Testis (tissue), 3 donors: Measurements from ENCODE around the gene ZNF79. TPM values are rescaled to one million over a fixed set of nuclear protein-coding genes. Genes with fewer than 3 reads are reported as not detected.

Experiments used
- DNase-seq: peaks from one replicate; pipeline ENCODE4 v3.0.0-alpha.2; 2019
- H3K27ac ChIP-seq, 2 donors: fragments of 200-600 bp; sonication (generic); one replicate each; pipeline ENCODE4 v1.5.1; 2019
- H3K27me3 ChIP-seq: fragments of 200-600 bp; sonication (generic); one replicate; pipeline ENCODE4 v1.5.1; 2019
- H3K36me3 ChIP-seq: fragments of 200-600 bp; sonication (generic); one replicate; pipeline ENCODE4 v1.5.1; 2017; ENCODE audit warnings: low read depth; ENCODE audit errors: missing control alignments
- H3K4me1 ChIP-seq: fragments of 200-600 bp; sonication (generic); one replicate; pipeline ENCODE4 v1.5.1; 2019
- H3K4me3 ChIP-seq, 2 donors: fragments of 200-600 bp; sonication (generic); one replicate each; pipeline ENCODE4 v1.5.1; 2017 to 2019
- H3K9me3 ChIP-seq: fragments of 200-600 bp; sonication (generic); one replicate; pipeline ENCODE4 v1.5.1; 2017
- POLR2A ChIP-seq: fragments of 450-650 bp; IDR thresholded peaks from one replicate; pipeline ENCODE4 v1.6.1; 2017; ENCODE audit warnings: antibody characterized with exemption, mild to moderate bottlenecking, moderate library complexity
- WGBS, 2 donors: methylation state at CpG; one replicate each; pipeline ENCODE4 v1.1.5; 2018; 5-methylcytosine and 5-hydroxymethylcytosine counted together
- intact Hi-C: fragments of 100-400 bp; cut with DNase I; formaldehyde crosslinking; loops from one replicate; pipeline ENCODE4 v1.15.1; 2023; ENCODE audit warnings: low total_unique reads
- polyA plus RNA-seq: library from polyadenylated mRNA; stranded (reverse); fragments of 350-450 nt; fragmentation: Illumina TruSeq; extraction: RNeasy Lipid Tissue Mini Kit (QIAGEN cat#74804); gene quantifications from one replicate; pipeline ENCODE4 v1.2.3, GENCODE V29; 2014; ENCODE audit warnings: low read depth, low replicate concordance; ENCODE audit not compliant: insufficient read depth
- small RNA-seq, 2 donors: library from RNA; depleted of rRNA; stranded (forward); fragments of <200 nt; gene quantifications; one replicate each; pipeline ENCODE3, GENCODE V24; 2016
- total RNA-seq, 2 donors: library from RNA; depleted of rRNA; stranded (reverse); fragments of >200 nt; gene quantifications; one replicate each; pipeline ENCODE4 v1.2.3, GENCODE V29; 2016
- TF ChIP-seq, protein P1 (sequence below), 3 experiments: fragments of 450-650 bp in 2 of 3; fragments of 200-600 bp in 1 of 3; sonication (generic) in 1 of 3; IDR thresholded peaks; one replicate each; pipeline ENCODE4 v1.5.1; 2016 to 2019; ENCODE audit warnings: antibody characterized with exemption in 3 of 3, mild to moderate bottlenecking in 2 of 3, moderate library complexity in 1 of 3

ZNF79 gene
- total and polyA plus RNA-seq, 3 donors from 2014 or later = 15.9 to 24.5 (median 19.5) TPM

DNA sequence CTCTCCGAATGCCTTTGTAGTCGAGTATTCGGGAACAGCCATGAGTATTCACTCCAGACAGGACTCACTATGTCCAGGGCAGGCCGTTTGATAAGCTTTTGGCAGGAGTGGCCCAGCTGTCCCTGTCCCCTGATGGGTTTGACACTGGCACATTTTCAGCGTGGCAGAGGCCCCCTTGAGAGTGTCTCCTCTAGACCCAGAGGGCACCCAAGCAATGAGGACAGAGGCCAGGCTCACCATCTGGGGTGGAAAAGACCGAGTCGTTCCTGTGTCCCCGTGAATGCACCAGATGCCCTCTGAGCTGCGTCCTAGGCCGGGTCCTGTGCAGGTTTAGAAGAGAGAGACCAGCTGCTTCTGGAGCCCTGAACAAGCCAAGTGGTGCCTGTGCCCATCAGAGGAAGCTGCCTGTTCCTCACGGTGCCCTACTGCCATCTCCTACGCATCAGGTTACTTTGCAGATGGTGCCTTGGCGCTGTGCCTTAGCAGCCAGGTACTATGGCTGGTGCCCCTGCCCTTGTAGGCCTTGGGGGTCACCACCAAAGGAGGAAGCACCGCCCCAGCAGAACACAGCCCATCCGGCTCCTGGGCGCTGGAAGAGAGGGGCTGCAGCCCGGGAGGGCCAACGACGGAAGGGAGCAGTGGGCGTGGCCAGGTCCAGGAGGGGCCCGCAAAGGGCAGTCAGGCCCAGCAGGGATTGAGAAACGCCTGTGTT lies 69.6 kb downstream of the ZNF79 start:
- no peaks in the 10 kb centered on the region for H3K9me3 ChIP-seq
- no peak for TF ChIP-seq POLR2A
- TF ChIP-seq, protein P1, sequence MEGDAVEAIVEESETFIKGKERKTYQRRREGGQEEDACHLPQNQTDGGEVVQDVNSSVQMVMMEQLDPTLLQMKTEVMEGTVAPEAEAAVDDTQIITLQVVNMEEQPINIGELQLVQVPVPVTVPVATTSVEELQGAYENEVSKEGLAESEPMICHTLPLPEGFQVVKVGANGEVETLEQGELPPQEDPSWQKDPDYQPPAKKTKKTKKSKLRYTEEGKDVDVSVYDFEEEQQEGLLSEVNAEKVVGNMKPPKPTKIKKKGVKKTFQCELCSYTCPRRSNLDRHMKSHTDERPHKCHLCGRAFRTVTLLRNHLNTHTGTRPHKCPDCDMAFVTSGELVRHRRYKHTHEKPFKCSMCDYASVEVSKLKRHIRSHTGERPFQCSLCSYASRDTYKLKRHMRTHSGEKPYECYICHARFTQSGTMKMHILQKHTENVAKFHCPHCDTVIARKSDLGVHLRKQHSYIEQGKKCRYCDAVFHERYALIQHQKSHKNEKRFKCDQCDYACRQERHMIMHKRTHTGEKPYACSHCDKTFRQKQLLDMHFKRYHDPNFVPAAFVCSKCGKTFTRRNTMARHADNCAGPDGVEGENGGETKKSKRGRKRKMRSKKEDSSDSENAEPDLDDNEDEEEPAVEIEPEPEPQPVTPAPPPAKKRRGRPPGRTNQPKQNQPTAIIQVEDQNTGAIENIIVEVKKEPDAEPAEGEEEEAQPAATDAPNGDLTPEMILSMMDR (IDR thresholded peaks at IDR 0.05) = no peak
- no peak for DNase-seq
- intact Hi-C loops = no loop called here
- 82 to 85% methylated on average over 8 to 22 of the region's 22 CpGs for WGBS, 2 donors
- H3K36me3 ChIP-seq = no peaks in the 10 kb centered on the region
- H3K4me3 ChIP-seq = no peak overlapping the region
- no peaks in the 10 kb centered on the region for H3K27me3 ChIP-seq
- H3K27ac ChIP-seq = no peak overlapping the region
- H3K4me1 ChIP-seq = peaks cover 17% of the 10 kb centered on the region

DNA sequence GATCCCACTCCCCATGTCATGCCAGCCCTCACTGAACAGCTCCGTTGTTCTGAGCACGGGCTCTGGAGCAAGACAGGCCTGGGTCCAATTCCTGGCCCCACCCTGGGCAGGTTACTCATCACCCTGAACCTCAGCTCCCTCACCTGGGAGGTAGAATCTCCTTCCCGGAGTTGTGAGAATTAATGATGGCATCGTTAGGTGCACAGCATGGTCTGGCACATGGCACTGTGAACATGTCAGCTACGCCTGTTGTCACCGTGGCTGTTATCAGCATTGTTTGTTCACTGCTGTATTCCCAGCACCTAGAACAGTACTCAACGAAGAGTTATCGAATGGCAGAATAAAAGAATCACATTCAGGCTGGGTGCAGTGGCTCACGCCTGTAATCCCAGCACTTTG lies 70.1 kb downstream of the ZNF79 start:
- no peaks in the 10 kb centered on the region for H3K36me3 ChIP-seq
- WGBS, 2 donors = 92 to 94% methylated on average over 5 to 9 of the region's 9 CpGs
- intact Hi-C loops = no loop called here
- DNase-seq = no peak
- no peak overlapping the region for H3K4me3 ChIP-seq
- no peaks in the 10 kb centered on the region for H3K27me3 ChIP-seq
- H3K27ac ChIP-seq = no peak overlapping the region
- no peaks in the 10 kb centered on the region for H3K9me3 ChIP-seq
- H3K4me1 ChIP-seq = peaks cover 17% of the 10 kb centered on the region
- TF ChIP-seq, protein P1 (IDR thresholded peaks at IDR 0.05) = no peak
- no peak for TF ChIP-seq POLR2A

Small RNA genes within 50 kb of the gene (small RNA-seq; reads per million reads assigned to genes)
- gene RF00019 (0 reads per million in 2 donors), gene SNORA65 (117 to 169 reads per million in 2 donors)

Other genes starting within 250 kb of the ZNF79 start
- gene GARNL3, start 159.6 kb upstream of the ZNF79 start, total RNA-seq = 10 to 100 TPM; 25.9 to 42.8 TPM
- gene GARNL3, start 159.6 kb upstream of the ZNF79 start, polyA plus RNA-seq = 12.9 TPM
- 10 to 100 TPM; 62.7 to 68.6 TPM for gene SLC2A8, start 27.2 kb upstream of the ZNF79 start, total RNA-seq
- 128 TPM for gene SLC2A8, start 27.2 kb upstream of the ZNF79 start, polyA plus RNA-seq
- gene RPL12, start 27.0 kb downstream of the ZNF79 start, total RNA-seq = 100 to 1,000 TPM; 499 to 950 TPM
- 1,237 TPM for gene RPL12, start 27.0 kb downstream of the ZNF79 start, polyA plus RNA-seq
- gene LRSAM1, start 27.1 kb downstream of the ZNF79 start, total RNA-seq = 10 to 100 TPM; 20.5 to 22.0 TPM
- 9.9 TPM for gene LRSAM1, start 27.1 kb downstream of the ZNF79 start, polyA plus RNA-seq
- 10 to 100 TPM; 33.1 to 36.1 TPM for gene STXBP1, start 187.9 kb downstream of the ZNF79 start, total RNA-seq
- 21.2 TPM for gene STXBP1, start 187.9 kb downstream of the ZNF79 start, polyA plus RNA-seq